ENCODE results near the gene ZNF35. TPM values are rescaled to one million over a fixed set of nuclear protein-coding genes. Genes with fewer than 3 reads are reported as not detected.

Gene ZNF35
- total RNA-seq, 1 experiment from 2014 or later: 7.9 TPM

- Histone ChIP-seq H3K36me3 (ENCODE audit: control insufficient read depth in 1 of 2, insufficient read depth in 2 of 2, low read length in 2 of 2) (no peaks in the 10 kb centered on the region), H3K9me2 (ENCODE audit: insufficient read depth) (no peaks in the 10 kb centered on the region), H3K9me3 (ENCODE audit: control insufficient read depth in 1 of 2, insufficient read depth in 1 of 2, low read depth in 1 of 2, low read length in 2 of 2) (no peaks in the 10 kb centered on the region), H3K9ac (ENCODE audit: low read length) (no peak overlapping the region), H3K79me2 (ENCODE audit: insufficient read depth, low read length) (no peaks in the 10 kb centered on the region), H3K4me1 (ENCODE audit: control insufficient read depth in 1 of 2, insufficient read depth in 2 of 2, low read length in 2 of 2) (no peaks in the 10 kb centered on the region), H2AFZ (ENCODE audit: low read depth, low read length, poor library complexity, severe bottlenecking) (no peak overlapping the region), H3K4me2 (ENCODE audit: low read length) (no peak overlapping the region), H3K27me3 (ENCODE audit: insufficient read depth, low read length) (no peaks in the 10 kb centered on the region), H3K27ac (ENCODE audit: low read depth, low read length) (no peak overlapping the region), H4K20me1 (ENCODE audit: insufficient read depth) (no peaks in the 10 kb centered on the region), H3K4me3 (replicated peaks in 1 of 2; ENCODE audit: low read depth in 1 of 2, low read length in 2 of 2) (no peak overlapping the region)
- BruUV-seq (replicated peaks): no TSS peak
- no peak for ATAC-seq
- intact Hi-C loops (cut with micrococcal nuclease): no loop called here
- ChIA-PET POLR2A (no interaction called here), RAD21 (ENCODE audit: low non-redundant PET in 1 of 2, low total read pairs in 2 of 2, uncharacterized antibody in 2 of 2, unreplicated experiment in 2 of 2) (no interaction called here), CTCF (no interaction called here)
- no peak for DNase-seq (ENCODE audit: low read depth, low spot score)
- TF ChIP-seq FOSL1 (IDR thresholded peaks at IDR 0.05; ENCODE audit: low read depth) (no peak), ATF3 (IDR thresholded peaks at IDR 0.05) (no peak), JUND (IDR thresholded peaks at IDR 0.05) (no peak), ZFX (IDR thresholded peaks at IDR 0.05) (no peak), CBX3 (IDR thresholded peaks at IDR 0.05; ENCODE audit: low read depth) (no peak), ZNF274 (IDR thresholded peaks at IDR 0.05; ENCODE audit: low read depth, low read length) (no peak), ZBTB33 (IDR thresholded peaks at IDR 0.05; ENCODE audit: extremely low read depth, insufficient replicate concordance, low read length) (no peak), CEBPB (IDR thresholded peaks at IDR 0.05; ENCODE audit: low read depth) (no peak), REST (IDR thresholded peaks at IDR 0.05; ENCODE audit: low read depth) (no peak), SP1 (IDR thresholded peaks at IDR 0.05; ENCODE audit: low read depth) (no peak), POLR2A (IDR thresholded peaks at IDR 0.05; ENCODE audit: borderline replicate concordance, extremely low read depth, insufficient read depth, insufficient read length) (no peak), TCF7L2 (IDR thresholded peaks at IDR 0.05; ENCODE audit: borderline replicate concordance, extremely low read depth, insufficient read depth, insufficient read length) (no peak), MAX (IDR thresholded peaks at IDR 0.05) (no peak), ELF1 (IDR thresholded peaks at IDR 0.05; ENCODE audit: borderline replicate concordance, low read depth) (no peak), EGR1 (IDR thresholded peaks at IDR 0.05; ENCODE audit: low read depth) (no peak), SIN3A (IDR thresholded peaks at IDR 0.05; ENCODE audit: low read depth) (no peak), YY1 (IDR thresholded peaks at IDR 0.05; ENCODE audit: extremely low read depth, insufficient replicate concordance, low read depth, low read length) (no peak), EZH2 (IDR thresholded peaks at IDR 0.05) (no peak)
Observed at GRCh38 chr3:44680921-44681455, 32.5 kb downstream of the ZNF35 start.
